OCI-LY1 (cell line): Measurements from ENCODE around the gene ANO2.

Experiments
- H2AFZ ChIP-seq: fragments of 200-600 bp; sonication (generic), shearing (Covaris generic); 2 replicates; pipeline ENCODE4 v1.6.0; 2014; ENCODE audit warnings: antibody characterized with exemption, mild to moderate bottlenecking, low read length
- H3F3A ChIP-seq: fragments of 200-600 bp; sonication (generic), shearing (Covaris generic); 2 replicates; pipeline ENCODE4 v1.6.0; 2014; ENCODE audit warnings: mild to moderate bottlenecking, antibody characterized with exemption, low read length, moderate library complexity; ENCODE audit not compliant: insufficient read depth
- H3K27ac ChIP-seq: fragments of 200-600 bp; sonication (generic); 2 replicates; pipeline ENCODE4 v1.5.1; 2014; ENCODE audit warnings: low read length, mixed run types, mild to moderate bottlenecking, low read depth; ENCODE audit not compliant: poor library complexity, severe bottlenecking
- H3K27me3 ChIP-seq: fragments of 200-600 bp; sonication (generic); 2 replicates; pipeline ENCODE4 v1.6.0; 2014; ENCODE audit warnings: antibody characterized with exemption, mild to moderate bottlenecking, low read length, moderate library complexity; ENCODE audit not compliant: insufficient read depth
- H3K36me3 ChIP-seq: fragments of 200-600 bp; sonication (generic); 2 replicates; pipeline ENCODE4 v1.6.1; 2014; ENCODE audit warnings: mild to moderate bottlenecking, antibody characterized with exemption, low read length, moderate library complexity, mixed read lengths; ENCODE audit not compliant: insufficient read depth
- H3K4me1 ChIP-seq: fragments of 200-600 bp; sonication (generic); 2 replicates; pipeline ENCODE4 v1.5.1; 2014; ENCODE audit warnings: mild to moderate bottlenecking, low read length, moderate library complexity; ENCODE audit not compliant: insufficient read depth, severe bottlenecking
- H3K4me2 ChIP-seq: fragments of 200-600 bp; sonication (generic), shearing (Covaris generic); 2 replicates; pipeline ENCODE4 v1.6.1; 2014; ENCODE audit warnings: low read length
- H3K4me3 ChIP-seq: fragments of 200-600 bp; sonication (generic); 2 replicates; pipeline ENCODE4 v1.5.1; 2014; ENCODE audit warnings: low read length, low read depth, mild to moderate bottlenecking, mixed read lengths; ENCODE audit not compliant: poor library complexity, severe bottlenecking
- H3K79me2 ChIP-seq: fragments of 200-600 bp; shearing (Covaris generic); 2 replicates; pipeline ENCODE4 v1.6.1; 2016; ENCODE audit warnings: mixed run types, low read length, mixed read lengths; ENCODE audit not compliant: insufficient read depth
- H3K9ac ChIP-seq: fragments of 200-600 bp; sonication (generic), shearing (Covaris generic); 2 replicates; pipeline ENCODE4 v1.6.1; 2014; ENCODE audit warnings: mild to moderate bottlenecking, low read length, mixed read lengths
- H3K9me2 ChIP-seq: fragments of 200-600 bp; sonication (generic), shearing (Covaris generic); 2 replicates; pipeline ENCODE4 v1.6.1; 2014; ENCODE audit warnings: low read depth, mild to moderate bottlenecking, low read length, mixed read lengths
- H3K9me3 ChIP-seq: fragments of 200-600 bp; shearing (Covaris generic); 2 replicates; pipeline ENCODE4 v1.6.1; 2014; ENCODE audit warnings: low read length, mixed read lengths
- H4K20me1 ChIP-seq: fragments of 200-600 bp; sonication (generic), shearing (Covaris generic); 2 replicates; pipeline ENCODE4 v1.6.0; 2016; ENCODE audit warnings: mild to moderate bottlenecking, low read length; ENCODE audit not compliant: insufficient read depth
- CTCF ChIP-seq: fragments of 200-600 bp; sonication (generic), shearing (Covaris generic); IDR thresholded peaks from 2 replicates; pipeline ENCODE4 v1.5.1; 2017; ENCODE audit warnings: mild to moderate bottlenecking, antibody characterized with exemption, low read length, moderate library complexity, mixed read lengths
- EZH2 ChIP-seq: fragments of 200-600 bp; sonication (generic), shearing (Covaris generic); IDR thresholded peaks from 2 replicates; pipeline ENCODE4 v1.8.0; 2017; ENCODE audit warnings: borderline replicate concordance, mixed run types, mild to moderate bottlenecking, antibody characterized with exemption, low read length, moderate library complexity, mixed read lengths

Gene ANO2

GRCh38 chr12:5570416-5570815, 374.6 kb downstream of the ANO2 start:
- no peaks in the 10 kb centered on the region for H4K20me1 ChIP-seq
- H3K4me1 ChIP-seq, result no peaks in the 10 kb centered on the region
- H2AFZ ChIP-seq, result no peak overlapping the region
- H3K9me3 ChIP-seq, result no peaks in the 10 kb centered on the region
- TF ChIP-seq CTCF, result no peak
- TF ChIP-seq EZH2, result no peak
- H3K4me3 ChIP-seq, result no peak overlapping the region
- H3F3A ChIP-seq, result no peaks in the 10 kb centered on the region
- H3K27me3 ChIP-seq, result no peaks in the 10 kb centered on the region
- no peaks in the 10 kb centered on the region for H3K36me3 ChIP-seq
- H3K27ac ChIP-seq, result no peak overlapping the region
- H3K9ac ChIP-seq, result no peak overlapping the region
- no peaks in the 10 kb centered on the region for H3K79me2 ChIP-seq
- no peak overlapping the region for H3K4me2 ChIP-seq
- no peaks in the 10 kb centered on the region for H3K9me2 ChIP-seq

GRCh38 chr12:5568325-5568981, 376.6 kb downstream of the ANO2 start:
- no peaks in the 10 kb centered on the region for H4K20me1 ChIP-seq
- H3K9me2 ChIP-seq, result no peaks in the 10 kb centered on the region
- H3K9me3 ChIP-seq, result no peaks in the 10 kb centered on the region
- H3K79me2 ChIP-seq, result no peaks in the 10 kb centered on the region
- H3K4me1 ChIP-seq, result no peaks in the 10 kb centered on the region
- no peak overlapping the region for H3K4me3 ChIP-seq
- H3K9ac ChIP-seq, result no peak overlapping the region
- no peaks in the 10 kb centered on the region for H3K27me3 ChIP-seq
- no peaks in the 10 kb centered on the region for H3K36me3 ChIP-seq
- no peak overlapping the region for H2AFZ ChIP-seq
- no peak overlapping the region for H3K27ac ChIP-seq
- TF ChIP-seq EZH2 (no peak), CTCF (no peak)
- no peaks in the 10 kb centered on the region for H3F3A ChIP-seq
- no peak overlapping the region for H3K4me2 ChIP-seq

GRCh38 chr12:5567016-5567725, 377.9 kb downstream of the ANO2 start:
- Histone ChIP-seq H3K4me1 (no peaks in the 10 kb centered on the region), H3K27ac (no peak overlapping the region), H3K9me2 (no peaks in the 10 kb centered on the region), H3K9ac (no peak overlapping the region), H3K4me2 (no peak overlapping the region), H3K27me3 (no peaks in the 10 kb centered on the region), H2AFZ (no peak overlapping the region), H4K20me1 (no peaks in the 10 kb centered on the region), H3K36me3 (no peaks in the 10 kb centered on the region), H3K79me2 (no peaks in the 10 kb centered on the region), H3F3A (no peaks in the 10 kb centered on the region), H3K9me3 (no peaks in the 10 kb centered on the region), H3K4me3 (no peak overlapping the region)
- no peak for TF ChIP-seq CTCF
